Measurements from ENCODE around the gene IRF8. TPM values are rescaled to one million over a fixed set of nuclear protein-coding genes. Genes with fewer than 3 reads are reported as not detected.

IRF8 gene
- polyA plus RNA-seq, 1 donor, result 35.4 TPM

DNA sequence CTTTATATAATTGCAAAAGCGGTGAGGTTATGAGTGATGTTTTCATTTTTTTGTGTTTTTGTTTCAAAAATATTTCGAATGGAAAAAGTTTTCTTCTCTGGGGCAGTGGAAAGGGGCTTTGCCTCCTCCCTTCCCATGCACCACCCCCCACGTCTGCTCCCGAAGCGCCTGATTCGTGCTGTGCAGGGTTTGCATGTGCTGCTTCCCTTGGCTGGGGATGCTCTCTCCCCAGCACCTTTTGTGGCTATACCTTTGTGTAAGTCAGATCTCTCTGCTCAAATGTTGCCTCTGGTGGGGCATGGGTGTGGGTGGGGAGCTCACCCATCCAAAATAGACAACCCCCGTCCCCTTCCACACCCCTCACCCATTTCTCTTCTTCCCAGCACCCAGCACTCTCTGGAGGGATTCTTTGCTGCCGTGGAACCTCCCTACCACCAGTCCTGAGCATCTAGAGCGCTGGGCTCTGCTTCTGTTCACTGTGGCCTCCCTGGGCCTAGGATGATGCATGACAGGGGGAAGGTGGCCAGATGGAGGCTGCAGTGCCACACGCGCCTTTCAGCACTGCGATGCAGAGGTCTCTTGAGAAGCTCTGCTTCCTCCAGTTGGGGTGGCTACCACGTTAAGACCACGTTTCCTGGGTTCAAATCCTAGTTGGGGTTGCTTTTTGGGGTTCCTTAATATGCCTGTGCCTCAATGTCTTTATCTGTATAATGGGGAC lies 71.2 kb downstream of the IRF8 start:
- Histone ChIP-seq H3K9me3 (ENCODE audit: control insufficient read depth, low read depth, low read length) (no peaks in the 10 kb centered on the region), H3K27me3 (ENCODE audit: control insufficient read depth, insufficient read depth, low read length) (no peaks in the 10 kb centered on the region), H3K36me3 (ENCODE audit: control insufficient read depth, insufficient read depth, low read length) (no peaks in the 10 kb centered on the region), H3K4me1 (ENCODE audit: control insufficient read depth, insufficient read depth, low read length) (peaks cover 35% of the 10 kb centered on the region), H3K27ac (ENCODE audit: low read length) (peak overlapping the region; percentile 53), H3K4me3 (ENCODE audit: low read length) (no peak overlapping the region)
- no CpG with 5 or more reads among the region's 14 CpGs for WGBS (ENCODE audit: insufficient coverage, low lambda C conversion rate)
- no peak for DNase-seq

DNA sequence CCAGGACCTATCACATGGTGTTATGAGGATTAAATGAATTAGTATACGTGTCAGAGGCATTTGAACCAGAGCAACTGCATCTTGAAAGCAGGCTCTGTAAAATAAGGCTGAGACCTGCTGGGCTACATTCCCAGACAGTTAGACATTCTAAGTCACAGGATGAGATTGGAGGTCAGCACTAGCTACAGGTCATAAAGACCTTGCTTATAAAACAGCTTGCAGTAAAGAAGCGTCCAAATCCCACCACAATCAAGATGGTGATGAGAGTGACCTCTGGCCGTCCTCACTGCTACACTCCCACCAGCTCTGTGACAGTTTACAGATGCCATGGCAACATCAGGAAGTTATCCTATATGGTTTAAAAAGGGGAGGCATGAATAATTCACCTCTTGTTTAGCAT lies 71.8 kb downstream of the IRF8 start:
- peak overlapping the region; percentile 53 for H3K27ac ChIP-seq (ENCODE audit: low read length)
- H3K36me3 ChIP-seq (ENCODE audit: control insufficient read depth, insufficient read depth, low read length), result no peaks in the 10 kb centered on the region

More for the DNA sequence above, 71.8 kb downstream of the IRF8 start:
- Histone ChIP-seq H3K4me1 (ENCODE audit: control insufficient read depth, insufficient read depth, low read length) (peaks cover 41% of the 10 kb centered on the region), H3K4me3 (ENCODE audit: low read length) (no peak overlapping the region), H3K9me3 (ENCODE audit: control insufficient read depth, low read depth, low read length) (no peaks in the 10 kb centered on the region), H3K27me3 (ENCODE audit: control insufficient read depth, insufficient read depth, low read length) (no peaks in the 10 kb centered on the region)
- DNase-seq, result peak; percentile 31 to 69
- no CpG with 5 or more reads among the region's 3 CpGs for WGBS (ENCODE audit: insufficient coverage, low lambda C conversion rate)

Other genes with a start within 250 kb of the IRF8 start
- gene GINS2, start 210.2 kb upstream of the IRF8 start, polyA plus RNA-seq, result 10.2 TPM
- gene C16orf74, start 148.1 kb upstream of the IRF8 start, polyA plus RNA-seq, result 6.6 TPM
- 25.2 TPM for gene EMC8, start 99.6 kb upstream of the IRF8 start, polyA plus RNA-seq
- gene COX4I1, start 99.5 kb upstream of the IRF8 start, polyA plus RNA-seq, result 492 TPM